ENCODE results near the gene CAMK2A.

DNA sequence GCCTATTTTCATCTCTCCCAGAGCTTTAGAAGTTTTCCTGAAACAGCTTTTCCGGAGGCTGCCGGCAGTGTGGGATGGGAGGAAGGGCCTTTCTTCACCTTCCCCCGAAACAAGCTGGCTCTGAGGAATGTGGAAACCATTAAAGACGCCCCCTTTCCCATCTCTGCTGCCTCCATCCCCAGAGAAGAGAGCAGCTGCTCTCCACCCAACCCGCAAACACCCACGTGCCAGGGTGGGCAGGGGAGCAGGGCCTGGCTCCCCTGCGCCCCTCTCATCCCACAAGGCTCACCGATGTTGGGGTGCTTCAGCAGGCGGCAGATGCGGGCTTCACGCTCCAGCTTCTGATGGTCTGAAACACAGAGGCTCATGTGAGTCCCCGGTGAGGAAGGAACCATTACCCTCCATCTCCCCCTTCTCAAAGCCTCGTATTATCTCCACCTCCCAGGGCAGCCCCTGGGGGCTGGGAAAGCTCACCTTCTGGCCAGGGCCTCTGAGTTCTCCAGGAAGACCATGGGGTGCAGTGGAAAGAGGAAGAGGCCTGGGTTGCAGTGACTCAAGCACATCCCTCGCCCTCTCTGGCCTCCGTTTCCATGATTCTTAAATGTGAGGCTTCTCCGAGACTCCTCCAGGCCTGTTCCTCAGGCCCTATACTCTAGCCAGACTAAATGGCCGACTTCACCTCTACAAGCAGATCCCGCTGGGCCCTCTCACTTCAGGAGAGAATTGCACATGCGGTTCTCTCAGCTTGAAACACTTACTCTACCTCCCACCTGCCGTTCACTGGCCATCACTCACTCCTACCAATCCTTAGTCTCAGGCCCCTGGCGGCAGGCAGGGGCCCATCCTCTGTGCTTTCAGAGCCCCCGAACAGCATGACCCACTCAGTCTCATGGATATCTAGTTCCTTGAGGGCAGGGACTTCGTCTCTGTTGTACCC is 24.6 kb downstream of the CAMK2A start:
- TF ChIP-seq POLR2AphosphoS5 (IDR thresholded peaks at IDR 0.05), result no peak
- no peak for TF ChIP-seq EP300 (IDR thresholded peaks at IDR 0.05; ENCODE audit: low read depth)

Data from transverse colon (tissue), 3 donors.